ENCODE measurements around the gene MYEOV. TPM values are rescaled to one million over a fixed set of nuclear protein-coding genes. Genes with fewer than 3 reads are reported as not detected.

The MYEOV gene
- total and polyA plus RNA-seq, 2 experiments from 2014 or later: 0.14 TPM; not detected in 1

- H3K4me2 ChIP-seq: no peak overlapping the region
- H3K27ac ChIP-seq (ENCODE audit: low read depth): no peak overlapping the region
- no peak overlapping the region for H2AFZ ChIP-seq
- H3K4me1 Mint-ChIP-seq: no peaks in the 10 kb centered on the region
- ATAC-seq (no peak), DNase-seq (ENCODE audit: low spot score) (no peak)
- H3K9me2 ChIP-seq (ENCODE audit: insufficient read depth): peaks cover 12% of the 10 kb centered on the region; the same call in 1 of the 2 replicates
- H3K27me3 Mint-ChIP-seq (ENCODE audit: insufficient read depth, low read depth, poor library complexity): peaks cover 1% of the 10 kb centered on the region
- H3F3A ChIP-seq (replicated peaks; ENCODE audit: low read depth): no peaks in the 10 kb centered on the region
- TF ChIP-seq ETS1 (IDR thresholded peaks at IDR 0.05): no peak
- TF ChIP-seq ZNF462 (CRISPR knock-in tag; IDR thresholded peaks at IDR 0.05): no peak
- no peak for TF ChIP-seq EZH2 (IDR thresholded peaks at IDR 0.05; ENCODE audit: low read depth, unreplicated experiment)
- no peak for TF ChIP-seq JUNB (IDR thresholded peaks at IDR 0.05; ENCODE audit: unreplicated experiment)
- TF ChIP-seq ZNF331 (CRISPR knock-in tag; IDR thresholded peaks at IDR 0.05; ENCODE audit: low read depth): no peak
- no peak for TF ChIP-seq ZNF114 (CRISPR knock-in tag; IDR thresholded peaks at IDR 0.05)
- no peak for TF ChIP-seq NANOG (IDR thresholded peaks at IDR 0.05; ENCODE audit: borderline replicate concordance)
- TF ChIP-seq CREB1 (CRISPR knock-in tag; IDR thresholded peaks at IDR 0.05; ENCODE audit: low read depth): no peak
- no peak for TF ChIP-seq CTCF (conservative IDR thresholded peaks at IDR 0.05; ENCODE audit: low read depth in 2 of 2)
- no peak for TF ChIP-seq EZH2phosphoT487 (IDR thresholded peaks at IDR 0.05; ENCODE audit: unreplicated experiment)
- TF ChIP-seq POLR2AphosphoS5 (IDR thresholded peaks at IDR 0.05; ENCODE audit: low read depth): no peak
- TF ChIP-seq, protein P1, sequence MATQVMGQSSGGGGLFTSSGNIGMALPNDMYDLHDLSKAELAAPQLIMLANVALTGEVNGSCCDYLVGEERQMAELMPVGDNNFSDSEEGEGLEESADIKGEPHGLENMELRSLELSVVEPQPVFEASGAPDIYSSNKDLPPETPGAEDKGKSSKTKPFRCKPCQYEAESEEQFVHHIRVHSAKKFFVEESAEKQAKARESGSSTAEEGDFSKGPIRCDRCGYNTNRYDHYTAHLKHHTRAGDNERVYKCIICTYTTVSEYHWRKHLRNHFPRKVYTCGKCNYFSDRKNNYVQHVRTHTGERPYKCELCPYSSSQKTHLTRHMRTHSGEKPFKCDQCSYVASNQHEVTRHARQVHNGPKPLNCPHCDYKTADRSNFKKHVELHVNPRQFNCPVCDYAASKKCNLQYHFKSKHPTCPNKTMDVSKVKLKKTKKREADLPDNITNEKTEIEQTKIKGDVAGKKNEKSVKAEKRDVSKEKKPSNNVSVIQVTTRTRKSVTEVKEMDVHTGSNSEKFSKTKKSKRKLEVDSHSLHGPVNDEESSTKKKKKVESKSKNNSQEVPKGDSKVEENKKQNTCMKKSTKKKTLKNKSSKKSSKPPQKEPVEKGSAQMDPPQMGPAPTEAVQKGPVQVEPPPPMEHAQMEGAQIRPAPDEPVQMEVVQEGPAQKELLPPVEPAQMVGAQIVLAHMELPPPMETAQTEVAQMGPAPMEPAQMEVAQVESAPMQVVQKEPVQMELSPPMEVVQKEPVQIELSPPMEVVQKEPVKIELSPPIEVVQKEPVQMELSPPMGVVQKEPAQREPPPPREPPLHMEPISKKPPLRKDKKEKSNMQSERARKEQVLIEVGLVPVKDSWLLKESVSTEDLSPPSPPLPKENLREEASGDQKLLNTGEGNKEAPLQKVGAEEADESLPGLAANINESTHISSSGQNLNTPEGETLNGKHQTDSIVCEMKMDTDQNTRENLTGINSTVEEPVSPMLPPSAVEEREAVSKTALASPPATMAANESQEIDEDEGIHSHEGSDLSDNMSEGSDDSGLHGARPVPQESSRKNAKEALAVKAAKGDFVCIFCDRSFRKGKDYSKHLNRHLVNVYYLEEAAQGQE (IDR thresholded peaks at IDR 0.05; ENCODE audit: unreplicated experiment): no peak
- TF ChIP-seq STAT1 (IDR thresholded peaks at IDR 0.05; ENCODE audit: unreplicated experiment): no peak
- H3K79me2 ChIP-seq (replicated peaks; ENCODE audit: insufficient read depth): no peaks in the 10 kb centered on the region
- no peaks in the 10 kb centered on the region for H3K36me3 Mint-ChIP-seq (ENCODE audit: low read depth)
- H3K4me1 ChIP-seq (ENCODE audit: insufficient read depth): no peaks in the 10 kb centered on the region
- H3K27me3 ChIP-seq (ENCODE audit: insufficient read depth): no peaks in the 10 kb centered on the region
- H3K36me3 ChIP-seq (ENCODE audit: insufficient read depth): no peaks in the 10 kb centered on the region
- no peak overlapping the region for H3K27ac Mint-ChIP-seq
- H3K9me3 Mint-ChIP-seq: no peaks in the 10 kb centered on the region
- no peak overlapping the region for H3K4me3 ChIP-seq
- H4K20me1 ChIP-seq (replicated peaks; ENCODE audit: insufficient read depth): no peaks in the 10 kb centered on the region
- no peak overlapping the region for H3K4me3 Mint-ChIP-seq
Observed at GRCh38 chr11:69276165-69276564, 17.8 kb upstream of the MYEOV start.
